Transverse colon (tissue), 3 donors: ENCODE measurements around the gene R3HDM4.

Experiments used
- EP300 ChIP-seq: sonication (generic); formaldehyde crosslinking; IDR thresholded peaks from one replicate; pipeline ENCODE4 v1.6.1; 2017; ENCODE audit warnings: antibody characterized with exemption, low read depth
- POLR2A ChIP-seq: fragments of 450-650 bp; IDR thresholded peaks from one replicate; pipeline ENCODE4 v1.6.1; 2016; ENCODE audit warnings: antibody characterized with exemption, mild to moderate bottlenecking, moderate library complexity
- TF ChIP-seq, protein P1 (sequence below), 5 experiments: fragments of 200-600 bp in 3 of 5; fragments of 450-650 bp in 2 of 5; sonication (generic) in 3 of 5; IDR thresholded peaks; 1 replicate in 2 of 5; 2 replicates in 3 of 5; pipeline ENCODE4 v1.5.1; 2016 to 2017; ENCODE audit warnings: antibody characterized with exemption in 5 of 5, inconsistent platforms in 3 of 5, mild to moderate bottlenecking in 2 of 5, moderate library complexity in 1 of 5

DNA sequence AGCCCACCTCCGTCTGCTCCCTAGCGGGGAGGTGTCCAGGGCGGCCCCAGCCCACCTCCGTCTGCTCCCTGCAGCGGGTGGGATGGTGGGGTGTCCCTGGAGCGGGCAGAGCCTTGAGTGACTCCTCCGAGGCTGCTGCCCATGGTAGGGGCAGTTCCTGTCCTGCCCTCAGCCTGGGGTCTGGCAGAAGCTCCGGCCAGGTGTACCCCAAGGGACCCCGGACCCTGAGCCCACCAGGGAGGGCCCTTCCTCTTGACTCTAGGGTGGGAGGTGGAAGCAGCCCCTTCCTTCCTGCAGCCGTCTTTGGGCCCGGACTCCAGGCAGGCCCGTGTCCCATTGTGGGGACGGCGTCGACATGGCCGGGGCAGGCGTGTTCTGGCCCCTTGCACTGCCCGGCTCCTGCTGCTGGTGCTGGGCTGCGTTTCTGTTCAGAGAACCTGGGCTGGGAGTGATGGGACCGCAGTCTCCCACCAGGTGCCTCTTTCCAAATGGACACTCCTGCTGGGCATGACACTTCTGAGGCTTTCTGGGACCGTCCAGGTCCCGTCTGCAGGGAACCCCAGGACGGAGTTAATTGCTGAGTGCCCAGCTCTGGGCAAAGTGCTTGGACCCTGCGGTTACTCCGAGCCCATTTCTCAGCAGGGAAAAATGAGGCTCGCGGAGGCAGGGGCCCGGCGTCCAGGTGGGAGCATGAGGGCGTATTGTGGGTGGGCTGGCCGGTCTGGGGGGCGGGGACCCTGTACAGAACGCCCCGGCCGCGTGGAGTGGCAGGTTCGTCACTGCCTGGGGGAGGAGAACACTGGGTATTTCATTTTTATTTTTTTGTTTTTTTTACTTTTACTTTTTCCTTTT is 32.6 kb upstream of the R3HDM4 start:
- TF ChIP-seq, protein P1, sequence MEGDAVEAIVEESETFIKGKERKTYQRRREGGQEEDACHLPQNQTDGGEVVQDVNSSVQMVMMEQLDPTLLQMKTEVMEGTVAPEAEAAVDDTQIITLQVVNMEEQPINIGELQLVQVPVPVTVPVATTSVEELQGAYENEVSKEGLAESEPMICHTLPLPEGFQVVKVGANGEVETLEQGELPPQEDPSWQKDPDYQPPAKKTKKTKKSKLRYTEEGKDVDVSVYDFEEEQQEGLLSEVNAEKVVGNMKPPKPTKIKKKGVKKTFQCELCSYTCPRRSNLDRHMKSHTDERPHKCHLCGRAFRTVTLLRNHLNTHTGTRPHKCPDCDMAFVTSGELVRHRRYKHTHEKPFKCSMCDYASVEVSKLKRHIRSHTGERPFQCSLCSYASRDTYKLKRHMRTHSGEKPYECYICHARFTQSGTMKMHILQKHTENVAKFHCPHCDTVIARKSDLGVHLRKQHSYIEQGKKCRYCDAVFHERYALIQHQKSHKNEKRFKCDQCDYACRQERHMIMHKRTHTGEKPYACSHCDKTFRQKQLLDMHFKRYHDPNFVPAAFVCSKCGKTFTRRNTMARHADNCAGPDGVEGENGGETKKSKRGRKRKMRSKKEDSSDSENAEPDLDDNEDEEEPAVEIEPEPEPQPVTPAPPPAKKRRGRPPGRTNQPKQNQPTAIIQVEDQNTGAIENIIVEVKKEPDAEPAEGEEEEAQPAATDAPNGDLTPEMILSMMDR (IDR thresholded peaks at IDR 0.05), result no peak
- TF ChIP-seq EP300 (no peak), POLR2A (no peak)
